Cardiac muscle cell (in vitro differentiated cells and primary cell): Measurements from ENCODE around the gene ADA. TPM values are rescaled to one million over a fixed set of nuclear protein-coding genes. Genes with fewer than 3 reads are reported as not detected.
A peak's percentile ranks its signal among the peaks of the same experiment; 100 is the strongest.
"Not testable (repeated sequence)": the region's sequence is repeated elsewhere in the genome, so short reads cannot be mapped to it uniquely, and the experiment has no call there.

ENCODE experiments used
- DNase-seq, 2 donors: peaks; one replicate each; pipeline versions ENCODE4 v3.0.0 to v3.0.0-alpha.2; 2010 to 2017; ENCODE audit warnings: low read depth in 1 of 2, low spot score in 1 of 2
- H3K27ac ChIP-seq: fragments of 200-600 bp; sonication (generic); 2 replicates; pipeline ENCODE4 v1.5.1; 2016
- H3K27me3 ChIP-seq: fragments of 200-600 bp; sonication (generic); 2 replicates; pipeline ENCODE4 v1.6.0; 2016; ENCODE audit warnings: control low read depth
- H3K36me3 ChIP-seq: fragments of 200-600 bp; sonication (generic); 2 replicates; pipeline ENCODE4 v1.5.1; 2016; ENCODE audit warnings: control low read depth
- H3K4me1 ChIP-seq: fragments of 200-600 bp; sonication (generic); 2 replicates; pipeline ENCODE4 v1.8.1; 2017; ENCODE audit warnings: low read depth, mild to moderate bottlenecking, mixed run types
- H3K4me3 ChIP-seq: fragments of 200-600 bp; sonication (generic); 2 replicates; pipeline ENCODE4 v1.5.1; 2016; ENCODE audit warnings: mild to moderate bottlenecking
- H3K9me3 ChIP-seq: fragments of 200-600 bp; sonication (generic); 2 replicates; pipeline ENCODE4 v1.5.1; 2017; ENCODE audit warnings: low read depth, mild to moderate bottlenecking, control low read depth
- CTCF ChIP-seq: IDR thresholded peaks from 2 replicates; pipeline ENCODE4 v1.5.1; 2012; ENCODE audit warnings: low read depth, mild to moderate bottlenecking, low read length
- polyA plus RNA-seq: library from polyadenylated mRNA; unstranded; fragments of >200 nt; fragmentation: Nextera tagmentation; extraction: Ambion mirVana; gene quantifications from 2 replicates; pipeline ENCODE4 v1.2.1, GENCODE V29; 2016
- total RNA-seq: library from RNA; depleted of rRNA; stranded (reverse); fragments of >200 nt; gene quantifications from 2 replicates; pipeline ENCODE4 v1.2.3, GENCODE V29; 2016

ADA gene
- total and polyA plus RNA-seq, 2 experiments from 2014 or later: 16.7 to 18.9 TPM

DNA sequence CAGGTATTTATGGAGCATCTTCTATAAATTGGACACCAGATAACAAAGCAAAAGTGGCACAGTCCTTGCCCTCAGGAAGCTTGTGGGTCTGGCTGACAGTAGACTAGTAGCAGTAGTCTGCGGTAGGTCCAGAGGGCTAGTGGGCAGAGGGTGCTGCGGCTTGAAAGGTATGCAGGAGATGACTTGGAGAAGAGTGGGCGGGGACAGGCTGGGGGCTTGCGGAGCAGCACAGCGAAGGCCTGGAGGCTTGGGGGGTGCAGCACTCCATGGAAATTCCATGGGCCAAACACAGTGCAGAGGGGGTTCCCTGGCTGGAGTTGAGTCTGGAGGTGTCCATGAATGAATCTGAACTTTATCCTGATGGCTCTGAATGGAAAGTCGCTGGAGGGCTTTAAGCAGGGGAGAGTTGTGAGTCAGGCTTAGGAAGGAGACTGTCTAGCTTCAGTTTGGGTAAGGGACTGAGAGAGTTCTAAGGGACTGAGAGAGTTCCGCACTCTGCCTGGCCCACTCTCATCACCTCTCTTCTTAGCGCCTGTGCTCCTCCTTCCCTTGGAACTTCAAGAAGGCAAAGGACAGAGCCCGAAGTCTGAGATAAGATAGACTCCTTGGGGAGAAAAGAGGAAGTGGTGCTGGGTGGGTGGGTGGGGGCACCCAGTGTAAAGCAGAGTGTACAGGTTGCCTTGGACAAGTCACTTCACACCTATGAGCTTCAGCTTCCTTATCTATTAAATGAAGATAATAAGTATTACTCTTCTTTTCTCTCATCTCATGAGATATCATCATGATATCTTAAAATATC lies 60.3 kb downstream of the ADA start:
- Histone ChIP-seq H3K4me1 (peaks cover 14% of the 10 kb centered on the region), H3K27ac (no peak overlapping the region), H3K27me3 (no peaks in the 10 kb centered on the region)

GRCh38 chr20:44589537-44589936 lies 62.0 kb downstream of the ADA start:
- no peak for TF ChIP-seq CTCF
- Histone ChIP-seq H3K4me1 (peaks cover 22% of the 10 kb centered on the region), H3K36me3 (no peaks in the 10 kb centered on the region), H3K9me3 (no peaks in the 10 kb centered on the region), H3K27me3 (no peaks in the 10 kb centered on the region), H3K4me3 (no peak overlapping the region), H3K27ac (no peak overlapping the region)
- DNase-seq: no peak

More for the DNA sequence above, 60.3 kb downstream of the ADA start:
- TF ChIP-seq CTCF: no peak
- H3K36me3 ChIP-seq: no peaks in the 10 kb centered on the region
- H3K4me3 ChIP-seq: no peak overlapping the region
- H3K9me3 ChIP-seq: no peaks in the 10 kb centered on the region
- no peak for DNase-seq

DNA sequence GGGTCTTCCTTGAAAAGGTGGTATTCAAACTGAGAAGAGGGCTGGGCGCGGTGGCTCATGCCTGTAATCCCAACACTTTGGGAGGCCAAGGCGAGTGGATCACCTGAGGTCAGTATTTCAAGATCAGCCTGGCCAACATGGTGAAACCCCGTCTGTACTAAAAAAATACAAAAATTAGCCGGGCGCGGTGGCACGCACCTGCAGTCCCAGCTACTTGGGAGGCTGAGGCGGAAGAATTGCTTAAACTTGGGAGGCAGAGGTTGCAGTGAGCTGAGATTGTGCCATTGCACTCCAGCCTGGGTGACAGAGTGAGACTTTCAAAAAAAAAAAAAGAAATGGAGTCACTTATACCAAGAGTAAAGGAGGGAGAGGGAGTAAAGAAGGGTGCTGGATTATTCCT lies 63.2 kb downstream of the ADA start:
- H3K4me3 ChIP-seq, H3K27me3 ChIP-seq, H3K27ac ChIP-seq, H3K36me3 ChIP-seq, H3K9me3 ChIP-seq, DNase-seq: not testable (repeated sequence)
- peaks cover 22% of the 10 kb centered on the region for H3K4me1 ChIP-seq

- Histone ChIP-seq H3K4me3 (no peak overlapping the region), H3K36me3 (no peaks in the 10 kb centered on the region), H3K9me3 (no peaks in the 10 kb centered on the region), H3K27me3 (no peaks in the 10 kb centered on the region), H3K4me1 (peaks cover 32% of the 10 kb centered on the region), H3K27ac (peak overlapping the region; percentile 53)
- TF ChIP-seq CTCF: no peak
- DNase-seq: no peak
Measured at GRCh38 chr20:44587035-44587980, 64.2 kb downstream of the ADA start.

- peak overlapping the region; percentile 53 for H3K27ac ChIP-seq
- H3K4me1 ChIP-seq: peaks cover 36% of the 10 kb centered on the region
- H3K4me3 ChIP-seq: no peak overlapping the region
- H3K27me3 ChIP-seq: no peaks in the 10 kb centered on the region
- H3K36me3 ChIP-seq: no peaks in the 10 kb centered on the region
- no peak for TF ChIP-seq CTCF
- DNase-seq: no peak
- no peaks in the 10 kb centered on the region for H3K9me3 ChIP-seq
Measured at GRCh38 chr20:44586289-44586911, 65.1 kb downstream of the ADA start.
